Measurements from ENCODE around the gene UCK2. TPM values are rescaled to one million over a fixed set of nuclear protein-coding genes. Genes with fewer than 3 reads are reported as not detected.

Gene UCK2
- total RNA-seq, 3 donors from 2014 or later (not counting 1 experiment from before 2014, with no cell fraction given): 12.8 to 20.5 (median 14.4) TPM

- no peaks in the 10 kb centered on the region for H3K27me3 Mint-ChIP-seq (ENCODE audit: low read depth in 2 of 2)
- H3K4me1 ChIP-seq (ENCODE audit: control insufficient read depth, insufficient read depth, low read length): peaks cover 3% of the 10 kb centered on the region
- no peaks in the 10 kb centered on the region for H3K9me3 Mint-ChIP-seq
- H3K9me3 ChIP-seq (ENCODE audit: control insufficient read depth, insufficient read depth, low read length): no peaks in the 10 kb centered on the region
- H3K27ac Mint-ChIP-seq: no peak overlapping the region
- H3K36me3 Mint-ChIP-seq: no peaks in the 10 kb centered on the region
- peaks cover 24% of the 10 kb centered on the region for H3K36me3 ChIP-seq (ENCODE audit: control insufficient read depth, insufficient read depth, low read length)
- ATAC-seq (no peak), DNase-seq (no peak)
- H3K4me1 Mint-ChIP-seq: peaks cover 18 to 33% of the 10 kb centered on the region in 2 donors
- WGBS (ENCODE audit: insufficient coverage): 92% methylated on average over 2 of the region's 5 CpGs
- no peak overlapping the region for H3K4me3 Mint-ChIP-seq
- intact Hi-C loops (cut with micrococcal nuclease): no loop called here
- H3K27me3 ChIP-seq (ENCODE audit: control insufficient read depth, insufficient read depth, low read length): no peaks in the 10 kb centered on the region
- no peak overlapping the region for H3K4me3 ChIP-seq (ENCODE audit: low read length)
- no peak overlapping the region for H3K27ac ChIP-seq (ENCODE audit: low read length)
- TF ChIP-seq, protein P1, sequence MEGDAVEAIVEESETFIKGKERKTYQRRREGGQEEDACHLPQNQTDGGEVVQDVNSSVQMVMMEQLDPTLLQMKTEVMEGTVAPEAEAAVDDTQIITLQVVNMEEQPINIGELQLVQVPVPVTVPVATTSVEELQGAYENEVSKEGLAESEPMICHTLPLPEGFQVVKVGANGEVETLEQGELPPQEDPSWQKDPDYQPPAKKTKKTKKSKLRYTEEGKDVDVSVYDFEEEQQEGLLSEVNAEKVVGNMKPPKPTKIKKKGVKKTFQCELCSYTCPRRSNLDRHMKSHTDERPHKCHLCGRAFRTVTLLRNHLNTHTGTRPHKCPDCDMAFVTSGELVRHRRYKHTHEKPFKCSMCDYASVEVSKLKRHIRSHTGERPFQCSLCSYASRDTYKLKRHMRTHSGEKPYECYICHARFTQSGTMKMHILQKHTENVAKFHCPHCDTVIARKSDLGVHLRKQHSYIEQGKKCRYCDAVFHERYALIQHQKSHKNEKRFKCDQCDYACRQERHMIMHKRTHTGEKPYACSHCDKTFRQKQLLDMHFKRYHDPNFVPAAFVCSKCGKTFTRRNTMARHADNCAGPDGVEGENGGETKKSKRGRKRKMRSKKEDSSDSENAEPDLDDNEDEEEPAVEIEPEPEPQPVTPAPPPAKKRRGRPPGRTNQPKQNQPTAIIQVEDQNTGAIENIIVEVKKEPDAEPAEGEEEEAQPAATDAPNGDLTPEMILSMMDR (IDR thresholded peaks at IDR 0.05): no peak
Measured at GRCh38 chr1:165895451-165895871, 68.0 kb downstream of the UCK2 start.

DNA sequence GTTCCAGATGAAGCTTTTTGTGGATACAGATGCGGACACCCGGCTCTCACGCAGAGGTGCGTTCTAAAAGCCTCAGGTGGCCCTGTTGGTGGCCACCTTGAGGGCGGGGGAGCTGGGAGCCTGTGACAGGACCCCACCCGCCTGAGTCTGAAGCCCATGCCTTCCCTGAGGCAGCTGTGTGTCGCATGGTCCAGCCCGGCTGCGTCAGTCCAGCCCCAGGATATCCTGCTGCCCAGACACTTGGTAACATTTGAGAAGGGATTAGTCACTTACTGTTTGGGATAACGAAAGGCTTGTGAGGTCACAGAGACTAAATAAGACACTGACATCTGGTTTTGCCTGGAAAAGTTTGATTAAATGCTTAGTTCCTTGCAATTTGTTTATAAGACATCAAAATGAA lies 68.9 kb downstream of the UCK2 start:
- 98% methylated on average over 10 of the region's 10 CpGs for WGBS (ENCODE audit: insufficient coverage)
- Mint-ChIP-seq H3K4me3 (no peak overlapping the region), H3K36me3 (no peaks in the 10 kb centered on the region), H3K27me3 (ENCODE audit: low read depth in 2 of 2) (no peaks in the 10 kb centered on the region), H3K27ac (peak overlapping the region in 1 of 2 donors; percentile 64), H3K4me1 (peaks cover 18 to 37% of the 10 kb centered on the region in 2 donors), H3K9me3 (no peaks in the 10 kb centered on the region)
- Histone ChIP-seq H3K36me3 (ENCODE audit: control insufficient read depth, insufficient read depth, low read length) (peaks cover 22% of the 10 kb centered on the region), H3K4me1 (ENCODE audit: control insufficient read depth, insufficient read depth, low read length) (peaks cover 3% of the 10 kb centered on the region), H3K27ac (ENCODE audit: low read length) (no peak overlapping the region), H3K4me3 (ENCODE audit: low read length) (no peak overlapping the region), H3K27me3 (ENCODE audit: control insufficient read depth, insufficient read depth, low read length) (no peaks in the 10 kb centered on the region), H3K9me3 (ENCODE audit: control insufficient read depth, insufficient read depth, low read length) (no peaks in the 10 kb centered on the region)
- ATAC-seq (no peak), DNase-seq (no peak)
- intact Hi-C loops (cut with micrococcal nuclease): no loop called here
- TF ChIP-seq, protein P1 (IDR thresholded peaks at IDR 0.05): no peak

DNA sequence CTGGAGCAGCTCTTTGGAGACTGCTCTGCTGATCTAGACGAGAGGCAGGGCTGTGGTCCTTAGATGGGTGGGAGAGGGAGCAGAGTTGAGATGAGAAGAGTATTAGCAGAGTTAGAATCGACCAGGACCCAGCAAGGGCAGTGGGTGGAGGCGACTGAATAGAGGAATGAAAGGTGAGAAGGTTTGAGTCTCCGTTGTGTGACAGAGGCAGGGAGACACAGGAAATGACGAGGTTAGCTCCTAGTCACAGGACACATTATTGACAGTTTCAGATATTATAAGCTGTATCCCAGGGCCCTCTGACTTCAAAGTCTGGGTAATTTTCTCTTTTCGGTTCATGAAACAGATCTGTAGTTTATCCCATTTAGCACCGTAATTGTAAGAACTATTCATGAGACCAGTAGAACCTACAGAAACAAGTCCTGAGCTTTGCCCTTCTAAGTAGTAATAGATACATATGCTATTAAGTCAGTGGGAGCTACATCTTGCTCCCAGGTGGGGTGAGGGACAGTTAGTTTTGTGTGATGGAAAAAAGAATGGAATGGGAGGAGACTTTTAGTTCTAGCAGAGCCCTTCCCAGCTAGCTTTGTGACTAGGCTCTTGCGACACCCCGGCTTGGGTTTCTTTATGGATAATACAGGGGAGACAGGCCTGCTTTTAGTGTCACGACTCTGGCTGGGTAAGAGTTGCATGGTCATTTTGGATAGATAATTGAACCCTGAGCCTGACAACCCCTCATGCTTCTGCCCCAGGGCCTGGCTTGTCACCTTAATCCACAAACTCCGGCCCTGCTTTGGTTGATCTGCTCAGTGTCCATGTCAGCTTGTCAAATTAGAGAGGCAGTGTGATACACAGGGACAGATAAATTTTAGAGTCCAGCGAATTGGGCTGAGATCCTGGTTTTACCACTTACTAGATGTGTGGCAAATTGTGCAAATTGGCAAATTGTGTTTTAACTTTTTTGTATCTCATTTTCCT lies 70.2 kb downstream of the UCK2 start:
- TF ChIP-seq, protein P1 (IDR thresholded peaks at IDR 0.05): no peak
- 74% methylated on average over 12 of the region's 12 CpGs for WGBS (ENCODE audit: insufficient coverage)
- DNase-seq (peak in 1 of 2 donors; percentile 15), ATAC-seq (peak; percentile 64 to 68 (median 68))
- no peak overlapping the region for H3K4me3 Mint-ChIP-seq
- Histone ChIP-seq H3K4me3 (ENCODE audit: low read length) (no peak overlapping the region), H3K27me3 (ENCODE audit: control insufficient read depth, insufficient read depth, low read length) (no peaks in the 10 kb centered on the region), H3K4me1 (ENCODE audit: control insufficient read depth, insufficient read depth, low read length) (peaks cover 3% of the 10 kb centered on the region), H3K9me3 (ENCODE audit: control insufficient read depth, insufficient read depth, low read length) (no peaks in the 10 kb centered on the region), H3K27ac (ENCODE audit: low read length) (no peak overlapping the region), H3K36me3 (ENCODE audit: control insufficient read depth, insufficient read depth, low read length) (peaks cover 10% of the 10 kb centered on the region)
- intact Hi-C loops (cut with micrococcal nuclease): no loop called here
- no peaks in the 10 kb centered on the region for H3K9me3 Mint-ChIP-seq
- no peaks in the 10 kb centered on the region for H3K36me3 Mint-ChIP-seq
- no peaks in the 10 kb centered on the region for H3K27me3 Mint-ChIP-seq (ENCODE audit: low read depth in 2 of 2)
- peaks cover 18 to 34% of the 10 kb centered on the region in 2 donors for H3K4me1 Mint-ChIP-seq
- peak overlapping the region; percentile 33 to 64 for H3K27ac Mint-ChIP-seq
